SJCRH30 (cell line): Measurements from ENCODE around the gene NPC1. TPM values are rescaled to one million over a fixed set of nuclear protein-coding genes. Genes with fewer than 3 reads are reported as not detected.
A peak's percentile ranks its signal among the peaks of the same experiment; 100 is the strongest.
"Not testable (repeated sequence)": the region's sequence is repeated elsewhere in the genome, so short reads cannot be mapped to it uniquely, and the experiment has no call there.

Experiments used
- DNase-seq, 2 experiments: peaks; one replicate each; pipeline ENCODE4 v3.0.0-alpha.2; 2015 to 2020
- H3K27ac ChIP-seq: fragments of 250-450 bp; sonication (Bioruptor Pico); 2 replicates; pipeline ENCODE4 v1.5.1; 2020; ENCODE audit warnings: mild to moderate bottlenecking, moderate library complexity
- H3K27me3 ChIP-seq: fragments of 250-450 bp; sonication (Bioruptor Pico); 2 replicates; pipeline ENCODE4 v1.5.1; 2020; ENCODE audit warnings: mild to moderate bottlenecking, moderate library complexity
- H3K36me3 ChIP-seq: fragments of 250-450 bp; sonication (Bioruptor Pico); 2 replicates; pipeline ENCODE4 v1.5.1; 2020; ENCODE audit warnings: mild to moderate bottlenecking, moderate library complexity
- H3K4me1 ChIP-seq: fragments of 250-450 bp; sonication (Bioruptor Pico); 2 replicates; pipeline ENCODE4 v1.5.1; 2020; ENCODE audit warnings: mild to moderate bottlenecking, moderate library complexity
- H3K4me3 ChIP-seq: fragments of 250-450 bp; sonication (Bioruptor Pico); 2 replicates; pipeline ENCODE4 v1.5.1; 2020; ENCODE audit warnings: mild to moderate bottlenecking, moderate library complexity
- H3K9me3 ChIP-seq: fragments of 250-450 bp; sonication (Bioruptor Pico); replicated peaks from 2 replicates; pipeline ENCODE4 v1.5.1; 2020; ENCODE audit warnings: mild to moderate bottlenecking, moderate library complexity
- total RNA-seq: library from RNA; depleted of rRNA; stranded (reverse); fragments of >200 nt; shearing (Covaris generic); gene quantifications from 2 replicates; pipeline ENCODE4 v1.2.3, GENCODE V29; 2014; rRNA removed

Gene NPC1
- total RNA-seq, 1 experiment from 2014 or later = 21.3 TPM

DNA sequence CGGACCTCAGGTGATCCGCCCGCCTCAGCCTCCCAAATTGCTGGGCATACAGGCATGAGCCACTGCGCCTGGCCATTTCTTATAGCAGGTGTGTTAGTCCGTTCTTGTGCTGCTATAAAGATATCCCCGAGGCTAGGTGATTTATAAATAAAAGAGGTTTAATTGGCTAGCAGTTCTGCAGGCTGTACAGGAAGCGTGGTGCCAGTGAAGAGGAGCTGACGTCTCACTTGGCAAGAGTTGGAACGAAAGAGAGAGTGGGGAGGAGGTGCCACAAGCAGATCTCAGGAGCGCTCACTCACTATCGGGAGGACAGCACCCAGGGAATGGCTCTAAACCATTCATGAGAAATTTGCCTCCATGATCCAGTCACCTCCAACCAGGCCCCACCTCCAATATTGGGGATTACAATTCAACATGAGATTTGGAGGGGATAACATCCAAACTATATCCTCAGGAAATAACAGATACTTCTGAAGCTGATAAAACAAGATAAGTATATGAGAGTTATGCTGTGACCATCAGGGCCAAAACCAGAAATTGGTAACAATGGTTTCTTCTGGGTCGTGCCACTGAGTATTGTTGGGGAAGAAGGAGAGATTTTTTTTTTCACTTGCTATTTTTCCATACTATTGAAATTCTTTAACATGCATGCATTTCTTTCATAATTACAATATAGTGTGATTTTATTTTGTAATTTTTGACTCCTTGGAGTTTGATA, 90.4 kb downstream of the NPC1 start:
- Histone ChIP-seq H3K27me3 (no peaks in the 10 kb centered on the region), H3K4me1 (no peaks in the 10 kb centered on the region), H3K4me3 (no peak overlapping the region), H3K27ac (no peak overlapping the region), H3K36me3 (no peaks in the 10 kb centered on the region), H3K9me3 (no peaks in the 10 kb centered on the region)
- DNase-seq = no peak

DNA sequence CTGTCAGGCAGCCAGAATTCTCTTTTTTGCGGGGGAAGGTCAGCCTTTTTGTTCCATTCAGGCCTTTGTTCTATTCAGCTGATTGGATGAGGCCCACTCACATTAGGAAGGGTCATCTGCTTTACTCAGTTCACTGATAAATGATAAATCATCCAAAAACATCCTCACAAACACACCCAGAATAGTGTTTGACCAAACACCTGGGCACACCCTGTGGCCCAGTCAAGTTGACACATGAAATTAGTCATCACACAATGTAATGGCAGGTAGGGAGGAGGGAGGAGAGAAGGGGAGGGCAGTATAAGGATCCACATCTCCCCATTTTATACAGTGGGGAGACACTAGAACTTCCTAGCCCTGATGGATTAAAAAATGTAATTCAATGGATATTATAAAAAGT, 91.3 kb downstream of the NPC1 start:
- Histone ChIP-seq H3K4me1 (no peaks in the 10 kb centered on the region), H3K36me3 (no peaks in the 10 kb centered on the region), H3K27ac (no peak overlapping the region), H3K27me3 (no peaks in the 10 kb centered on the region), H3K4me3 (no peak overlapping the region), H3K9me3 (no peaks in the 10 kb centered on the region)
- DNase-seq = no peak

DNA sequence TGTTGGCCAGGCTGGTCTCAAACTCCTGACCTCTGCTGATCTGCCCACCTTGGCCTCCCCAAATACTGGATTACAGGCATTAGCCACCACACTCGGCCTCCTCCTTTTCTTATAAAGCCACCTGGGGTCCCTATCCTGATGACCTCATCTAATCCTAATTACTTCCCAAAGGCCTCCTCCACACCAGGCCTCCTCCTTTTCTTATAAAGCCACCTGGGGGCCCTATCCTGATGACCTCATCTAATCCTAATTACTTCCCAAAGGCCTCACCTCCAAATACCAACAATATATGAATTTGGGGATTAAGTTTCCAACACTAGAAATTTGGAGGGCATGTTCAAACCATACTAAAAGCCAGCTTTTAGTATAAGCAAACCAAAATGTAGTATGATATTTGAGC, 92.7 kb downstream of the NPC1 start:
- DNase-seq = no peak
- H3K36me3 ChIP-seq = no peaks in the 10 kb centered on the region
- H3K27me3 ChIP-seq = no peaks in the 10 kb centered on the region
- H3K4me3 ChIP-seq = no peak overlapping the region
- H3K4me1 ChIP-seq = no peaks in the 10 kb centered on the region
- H3K27ac ChIP-seq = no peak overlapping the region
- H3K9me3 ChIP-seq = no peaks in the 10 kb centered on the region

DNA sequence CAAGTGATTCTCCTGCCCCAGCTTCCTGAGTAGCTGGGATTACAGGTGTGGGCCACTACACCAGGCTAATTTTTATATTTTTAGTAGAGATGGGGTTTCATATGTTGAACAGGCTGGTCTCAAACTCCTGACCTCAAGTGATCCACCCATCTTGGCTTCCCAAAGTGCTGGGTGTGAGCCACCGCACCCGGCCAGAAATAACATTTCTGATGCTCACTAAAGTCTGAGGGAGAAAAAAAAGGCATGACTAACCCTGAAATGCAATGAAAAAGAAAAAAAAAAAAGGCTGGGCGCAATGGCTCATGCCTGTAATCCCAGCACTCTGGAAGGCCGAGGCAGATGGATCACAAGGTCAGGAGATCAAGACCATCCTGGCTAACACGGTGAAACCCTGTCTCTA, 96.7 kb downstream of the NPC1 start:
- not testable (repeated sequence) for H3K4me3 ChIP-seq, H3K9me3 ChIP-seq, H3K4me1 ChIP-seq, H3K27me3 ChIP-seq, H3K27ac ChIP-seq, DNase-seq, H3K36me3 ChIP-seq

DNA sequence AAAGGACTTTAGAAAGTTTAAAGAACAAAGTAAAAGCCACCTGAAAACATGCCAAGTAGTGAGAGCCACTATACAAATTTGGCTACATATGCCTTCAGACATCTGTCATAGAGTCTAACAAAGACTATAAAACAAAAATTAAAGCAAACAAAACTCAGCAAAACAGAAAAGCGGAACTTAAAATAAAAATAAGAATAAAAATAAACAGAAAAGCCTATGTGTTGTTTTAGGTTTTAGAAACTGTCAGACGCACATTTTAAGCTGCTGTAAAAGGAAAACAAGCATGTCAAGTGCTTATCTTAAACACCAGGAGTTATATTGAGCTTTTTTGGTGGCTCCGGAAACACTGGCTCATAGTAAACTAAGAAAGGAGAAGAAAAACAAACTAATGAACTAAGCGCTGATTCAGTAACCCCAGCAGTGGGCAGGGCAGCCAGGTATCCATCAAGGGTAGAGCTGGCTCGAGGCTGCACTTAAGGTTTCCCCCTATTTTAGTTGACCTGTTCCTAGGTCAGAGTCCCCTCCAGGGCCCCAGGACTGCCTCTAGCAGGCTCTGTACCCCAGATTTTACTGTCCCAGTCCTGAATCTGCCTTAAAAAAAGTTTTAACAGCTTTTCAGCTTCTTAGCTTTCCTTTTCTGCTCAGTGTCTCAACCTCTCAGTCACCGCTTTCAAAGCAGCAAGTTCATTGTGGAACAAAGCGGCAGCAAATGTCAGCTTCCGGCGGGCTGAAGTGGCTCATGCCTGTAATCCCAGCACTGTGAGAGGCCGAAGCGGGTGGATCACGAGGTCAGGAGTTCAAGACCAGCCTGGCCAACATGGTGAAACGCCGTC, 98.4 kb downstream of the NPC1 start:
- no peak overlapping the region for H3K4me3 ChIP-seq
- no peak overlapping the region for H3K27ac ChIP-seq
- no peak for DNase-seq
- no peaks in the 10 kb centered on the region for H3K9me3 ChIP-seq
- no peaks in the 10 kb centered on the region for H3K36me3 ChIP-seq
- H3K4me1 ChIP-seq = peaks cover 2% of the 10 kb centered on the region; the same call in 1 of the 2 replicates
- H3K27me3 ChIP-seq = no peaks in the 10 kb centered on the region

DNA sequence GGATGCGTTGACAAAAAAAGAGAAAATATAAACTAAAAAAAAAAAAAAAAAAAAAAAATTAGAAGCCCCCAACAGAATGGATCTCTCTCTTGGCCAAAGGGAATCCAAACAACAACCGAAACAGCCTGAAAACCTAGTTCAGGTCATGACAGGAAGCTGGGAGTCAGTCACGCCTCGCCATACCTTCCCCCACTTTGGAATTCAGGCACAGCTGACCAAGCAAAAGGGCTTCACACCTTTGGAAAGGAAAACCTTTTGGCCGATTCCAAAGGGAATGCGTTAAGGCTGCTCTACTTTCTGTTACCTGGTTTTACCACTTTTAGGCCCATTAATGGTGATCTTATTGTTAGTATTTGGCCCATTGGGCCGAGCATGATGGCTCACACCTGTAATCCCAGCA, 100.9 kb downstream of the NPC1 start:
- H3K4me1 ChIP-seq = peaks cover 2% of the 10 kb centered on the region; the same call in 1 of the 2 replicates
- DNase-seq = no peak
- H3K27ac ChIP-seq = no peak overlapping the region
- no peaks in the 10 kb centered on the region for H3K9me3 ChIP-seq
- H3K4me3 ChIP-seq = no peak overlapping the region
- no peaks in the 10 kb centered on the region for H3K27me3 ChIP-seq
- H3K36me3 ChIP-seq = no peaks in the 10 kb centered on the region

DNA sequence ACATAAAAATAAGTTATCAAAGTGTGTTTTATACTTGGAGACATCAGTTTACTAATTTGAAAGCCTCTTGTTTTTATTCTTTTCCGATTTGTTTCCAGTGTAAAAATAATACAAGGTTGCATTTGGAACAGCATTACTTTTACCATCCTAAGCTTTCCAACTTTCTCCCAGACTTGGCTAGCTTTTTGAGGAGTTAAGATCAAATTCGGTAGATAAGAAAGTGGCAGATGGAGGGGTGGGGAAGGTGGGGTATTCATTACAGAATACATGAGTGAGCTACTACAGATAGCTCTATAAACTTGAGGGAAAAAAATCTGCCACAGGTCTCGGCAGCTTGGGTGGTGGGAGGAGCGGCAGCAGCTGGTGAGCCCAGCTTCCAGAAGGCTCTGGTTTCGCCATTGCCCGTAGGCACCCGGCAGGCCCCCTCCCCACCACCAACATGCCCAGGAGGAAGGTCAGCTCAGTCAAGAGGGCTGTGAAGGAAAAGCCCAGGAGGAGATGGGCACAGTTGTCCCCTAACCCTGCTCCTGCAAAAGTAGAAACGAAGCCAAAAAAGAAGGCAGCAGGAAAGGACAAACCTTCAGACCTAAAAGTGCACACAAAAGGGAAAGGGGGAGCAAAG, 101.6 kb downstream of the NPC1 start:
- peak; percentile 22 to 48 for DNase-seq
- H3K27ac ChIP-seq = no peak overlapping the region

More for the DNA sequence above, 101.6 kb downstream of the NPC1 start:
- Histone ChIP-seq H3K36me3 (no peaks in the 10 kb centered on the region), H3K4me1 (peaks cover 2% of the 10 kb centered on the region; the same call in 1 of the 2 replicates), H3K9me3 (no peaks in the 10 kb centered on the region), H3K4me3 (no peak overlapping the region), H3K27me3 (no peaks in the 10 kb centered on the region)

Other genes with a start within 250 kb of the NPC1 start
- gene RIOK3, start 133.2 kb downstream of the NPC1 start, total RNA-seq = 18.1 and 20.5 TPM in 2 replicates
- gene RMC1, start 83.0 kb downstream of the NPC1 start, total RNA-seq = 18.6 and 18.8 TPM in 2 replicates
- gene ANKRD29, start 76.4 kb upstream of the NPC1 start, total RNA-seq = 3.9 TPM in 2 replicates
- gene LAMA3, start 102.9 kb upstream of the NPC1 start, total RNA-seq = 0.04 and 0.08 TPM in 2 replicates